BJ (cell line): ENCODE results near the gene ACAT2. TPM values are rescaled to one million over a fixed set of nuclear protein-coding genes. Genes with fewer than 3 reads are reported as not detected.

ENCODE experiments used
- CTCF ChIA-PET: fragments of 350-600 bp; formaldehyde crosslinking; extraction: SDS; loops from one replicate; lab custom pipeline; 2021; ENCODE audit warnings: antibody characterized with exemption, inconsistent platforms; lab: Yijun Ruan, JAX
- POLR2A ChIA-PET: fragments of 300-600 bp; sonication (Branson Sonifier 250); formaldehyde crosslinking; extraction: SDS; loops from one replicate; lab custom pipeline; 2021; ENCODE audit warnings: antibody characterized with exemption; lab: Charles Lee
- DNase-seq: peaks from one replicate; pipeline ENCODE4 v3.0.0-alpha.2; 2011; ENCODE audit warnings: low read depth
- H3K27me3 ChIP-seq: 2 replicates; pipeline ENCODE4 v1.6.0; 2011; ENCODE audit warnings: low read length; ENCODE audit not compliant: control insufficient read depth, insufficient read depth
- H3K36me3 ChIP-seq: 2 replicates; pipeline ENCODE4 v1.5.1; 2011; ENCODE audit warnings: low read length; ENCODE audit not compliant: control insufficient read depth, insufficient read depth
- H3K4me3 ChIP-seq: 2 replicates; pipeline ENCODE4 v1.5.1; 2011; ENCODE audit warnings: low read depth, mild to moderate bottlenecking, control low read depth, low read length
- CTCF ChIP-seq: IDR thresholded peaks from 2 replicates; pipeline ENCODE4 v1.5.1; 2011; ENCODE audit warnings: low read depth, mild to moderate bottlenecking, control low read depth, inconsistent platforms, low read length, moderate library complexity; ENCODE audit not compliant: insufficient read depth
- polyA plus RNA-seq: library from polyadenylated mRNA; depleted of rRNA; stranded (reverse); fragments of >200 nt; gene quantifications from 2 replicates; pipeline ENCODE4 v1.2.3, GENCODE V29; 2011; rRNA removed
- small RNA-seq: library from RNA; depleted of rRNA; stranded (forward); fragments of <200 nt; gene quantifications from one replicate; pipeline ENCODE3, GENCODE V24; 2012; ENCODE audit warnings: low replicate concordance, low read depth; ENCODE audit not compliant: insufficient read length

The ACAT2 gene
- polyA plus RNA-seq, 1 experiment = 12.5 TPM

GRCh38 chr6:159826004-159826403 is 64.2 kb downstream of the ACAT2 start:
- CTCF ChIA-PET = no interaction called here
- no peak for TF ChIP-seq CTCF
- POLR2A ChIA-PET = no interaction called here

GRCh38 chr6:159826968-159827647 is 65.3 kb downstream of the ACAT2 start:
- no peak for TF ChIP-seq CTCF
- H3K4me3 ChIP-seq = no peak overlapping the region
- H3K27me3 ChIP-seq = peaks cover 2% of the 10 kb centered on the region; the same call in 1 of the 2 replicates
- ChIA-PET CTCF (interaction anchor here (0.5 kb wide), 1 partner anchor 11 kb away, joined by 5 read pairs; no protein-coding TSS in a partner anchor), POLR2A (no interaction called here)
- DNase-seq = no peak
- H3K36me3 ChIP-seq = no peaks in the 10 kb centered on the region

More at GRCh38 chr6:159826004-159826403, 64.2 kb downstream of the ACAT2 start:
- H3K36me3 ChIP-seq = no peaks in the 10 kb centered on the region
- DNase-seq = no peak
- no peak overlapping the region for H3K4me3 ChIP-seq
- H3K27me3 ChIP-seq = peaks cover 2% of the 10 kb centered on the region; the same call in 1 of the 2 replicates

GRCh38 chr6:159828074-159828473 is 66.2 kb downstream of the ACAT2 start:
- Histone ChIP-seq H3K4me3 (no peak overlapping the region), H3K36me3 (no peaks in the 10 kb centered on the region), H3K27me3 (peaks cover under 1% of the 10 kb centered on the region; the same call in 1 of the 2 replicates)
- no peak for TF ChIP-seq CTCF
- ChIA-PET CTCF (interaction anchor here (0.9 kb wide), 1 partner anchor 136 kb away, joined by 3 read pairs; no protein-coding TSS in a partner anchor), POLR2A (no interaction called here)
- DNase-seq = no peak

Small RNA genes within 50 kb of the gene (small RNA-seq; reads per million reads assigned to genes)
- gene RNU4ATAC18P (not detected), gene SNORA20 (1,243 reads per million, percentile 97 among the genes with 10 or more reads in this experiment), gene SNORA29 (not detected)

Other genes with a start within 250 kb of the ACAT2 start
- 39.4 and 42.1 TPM in 2 replicates for gene SOD2, start 68.8 kb upstream of the ACAT2 start, polyA plus RNA-seq
- gene WTAP, start 34.5 kb upstream of the ACAT2 start, polyA plus RNA-seq = 10.0 and 23.3 TPM in 2 replicates
- 107 and 144 TPM in 2 replicates for gene TCP1, start 27.6 kb downstream of the ACAT2 start, polyA plus RNA-seq
- gene MRPL18, start 28.4 kb downstream of the ACAT2 start, polyA plus RNA-seq = 83.6 and 109 TPM in 2 replicates
- gene PNLDC1, start 38.2 kb downstream of the ACAT2 start, polyA plus RNA-seq = not detected in 2 replicates
- not detected in 2 replicates for gene MAS1, start 128.9 kb downstream of the ACAT2 start, polyA plus RNA-seq
- 27.1 and 39.4 TPM in 2 replicates for gene IGF2R, start 207.0 kb downstream of the ACAT2 start, polyA plus RNA-seq